ENCODE results near the gene HIVEP3.

DNA sequence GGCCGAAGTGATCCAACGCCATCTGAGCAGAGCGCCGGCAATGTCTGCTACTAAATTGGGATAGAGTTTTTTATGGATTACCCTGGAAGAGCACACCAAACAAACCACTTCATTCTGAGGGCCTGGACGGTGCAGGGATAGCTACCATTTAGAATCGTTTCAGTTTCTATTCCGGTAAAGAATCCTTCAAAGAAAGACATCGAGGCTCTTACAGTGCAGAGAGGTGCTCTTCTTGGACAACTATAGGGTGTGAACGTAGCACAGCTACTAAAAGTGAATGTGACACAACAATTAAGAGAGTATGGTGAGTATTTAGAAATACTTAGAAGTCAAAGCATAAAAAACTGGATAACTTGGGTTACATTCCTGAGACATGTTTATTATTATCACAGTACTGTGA, 16.1 kb downstream of the HIVEP3 start:
- TF ChIP-seq ZNF274 (IDR thresholded peaks at IDR 0.05; ENCODE audit: low read depth, low read length) (no peak), SUZ12 (IDR thresholded peaks at IDR 0.05; ENCODE audit: extremely low read depth, insufficient read depth, insufficient read length) (no peak)
